ENCODE results near the gene VWA8. TPM values are rescaled to one million over a fixed set of nuclear protein-coding genes. Genes with fewer than 3 reads are reported as not detected.
"Not testable (repeated sequence)": the region's sequence is repeated elsewhere in the genome, so short reads cannot be mapped to it uniquely, and the experiment has no call there.

VWA8 gene
- total and polyA plus RNA-seq, 4 donors = 7.1 to 50.3 (median 12.4) TPM

GRCh38 chr13:41540240-41540639, 420.7 kb downstream of the VWA8 start:
- not testable (repeated sequence) for H3K27ac ChIP-seq (ENCODE audit: low read depth in 1 of 2, low read length in 2 of 2); H3K4me3 ChIP-seq (ENCODE audit: low read depth in 1 of 3, low read length in 3 of 3); H3K9me3 ChIP-seq (ENCODE audit: control insufficient read depth in 4 of 4, low read length in 3 of 4); H3K4me1 ChIP-seq (ENCODE audit: control insufficient read depth in 4 of 4, insufficient read depth in 4 of 4, low read length in 3 of 4); H3K9ac ChIP-seq (ENCODE audit: low read depth in 1 of 2, low read length in 2 of 2); DNase-seq (ENCODE audit: low spot score); H3K36me3 ChIP-seq (ENCODE audit: control insufficient read depth in 4 of 4, insufficient read depth in 3 of 4, low read depth in 1 of 4, low read length in 3 of 4); H3K27me3 ChIP-seq (ENCODE audit: control insufficient read depth in 4 of 4, insufficient read depth in 4 of 4, low read length in 3 of 4)
- 73% methylated on average over 13 of the region's 13 CpGs for WGBS

GRCh38 chr13:41533266-41534052, 427.4 kb downstream of the VWA8 start:
- Histone ChIP-seq H3K27me3 (ENCODE audit: control insufficient read depth in 4 of 4, insufficient read depth in 4 of 4, low read length in 3 of 4) (no peaks in the 10 kb centered on the region), H3K9ac (ENCODE audit: low read depth in 1 of 2, low read length in 2 of 2) (no peak overlapping the region), H3K4me3 (ENCODE audit: low read depth in 1 of 3, low read length in 3 of 3) (no peak overlapping the region), H3K36me3 (ENCODE audit: control insufficient read depth in 4 of 4, insufficient read depth in 3 of 4, low read depth in 1 of 4, low read length in 3 of 4) (no peaks in the 10 kb centered on the region), H3K27ac (ENCODE audit: low read depth in 1 of 2, low read length in 2 of 2) (no peak overlapping the region), H3K9me3 (ENCODE audit: control insufficient read depth in 4 of 4, low read length in 3 of 4) (no peaks in the 10 kb centered on the region), H3K4me1 (ENCODE audit: control insufficient read depth in 4 of 4, insufficient read depth in 4 of 4, low read length in 3 of 4) (no peaks in the 10 kb centered on the region)
- DNase-seq (ENCODE audit: low spot score) = no peak
- WGBS = 76% methylated on average over 15 of the region's 15 CpGs
- TF ChIP-seq RAD21 (IDR thresholded peaks at IDR 0.05) (no peak), SP1 (IDR thresholded peaks at IDR 0.05) (no peak), HNF4A (conservative IDR thresholded peaks at IDR 0.05) (no peak), ATF3 (IDR thresholded peaks at IDR 0.05) (no peak), CTCF (IDR thresholded peaks at IDR 0.05; ENCODE audit: low read depth, low read length, missing input control) (no peak), HNF4G (IDR thresholded peaks at IDR 0.05) (no peak)

- no peak overlapping the region for H3K9ac ChIP-seq (ENCODE audit: low read depth in 1 of 2, low read length in 2 of 2)
- WGBS = 82% methylated on average over 3 of the region's 3 CpGs
- no peaks in the 10 kb centered on the region for H3K36me3 ChIP-seq (ENCODE audit: control insufficient read depth in 4 of 4, insufficient read depth in 3 of 4, low read depth in 1 of 4, low read length in 3 of 4)
- no peak for DNase-seq (ENCODE audit: low spot score)
- H3K4me3 ChIP-seq (ENCODE audit: low read depth in 1 of 3, low read length in 3 of 3) = no peak overlapping the region
- H3K9me3 ChIP-seq (ENCODE audit: control insufficient read depth in 4 of 4, low read length in 3 of 4) = no peaks in the 10 kb centered on the region
- H3K27ac ChIP-seq (ENCODE audit: low read depth in 1 of 2, low read length in 2 of 2) = no peak overlapping the region
- no peaks in the 10 kb centered on the region for H3K27me3 ChIP-seq (ENCODE audit: control insufficient read depth in 4 of 4, insufficient read depth in 4 of 4, low read length in 3 of 4)
- H3K4me1 ChIP-seq (ENCODE audit: control insufficient read depth in 4 of 4, insufficient read depth in 4 of 4, low read length in 3 of 4) = no peaks in the 10 kb centered on the region
- TF ChIP-seq RXRA (IDR thresholded peaks at IDR 0.05) (no peak), NR2F2 (IDR thresholded peaks at IDR 0.05) (no peak), ZBTB33 (IDR thresholded peaks at IDR 0.05) (no peak), JUND (IDR thresholded peaks at IDR 0.05) (no peak), SP1 (IDR thresholded peaks at IDR 0.05) (no peak), YY1 (IDR thresholded peaks at IDR 0.05) (no peak), HNF4A (conservative IDR thresholded peaks at IDR 0.05) (no peak), REST (IDR thresholded peaks at IDR 0.05) (no peak), GABPA (IDR thresholded peaks at IDR 0.05 in 1 of 2, conservative IDR thresholded peaks at IDR 0.05 in 1 of 2) (no peak), TAF1 (conservative IDR thresholded peaks at IDR 0.05) (no peak), CTCF (IDR thresholded peaks at IDR 0.05; ENCODE audit: low read depth, low read length, missing input control) (no peak), MAX (IDR thresholded peaks at IDR 0.05) (no peak), HNF4G (IDR thresholded peaks at IDR 0.05) (no peak), FOXA1 (IDR thresholded peaks at IDR 0.05) (no peak), EGR1 (IDR thresholded peaks at IDR 0.05; ENCODE audit: low read depth in 2 of 2) (no peak), RAD21 (IDR thresholded peaks at IDR 0.05) (no peak)
Observed at GRCh38 chr13:41528021-41528420, 432.9 kb downstream of the VWA8 start.
